ENCODE measurements around the gene THADA.

DNA sequence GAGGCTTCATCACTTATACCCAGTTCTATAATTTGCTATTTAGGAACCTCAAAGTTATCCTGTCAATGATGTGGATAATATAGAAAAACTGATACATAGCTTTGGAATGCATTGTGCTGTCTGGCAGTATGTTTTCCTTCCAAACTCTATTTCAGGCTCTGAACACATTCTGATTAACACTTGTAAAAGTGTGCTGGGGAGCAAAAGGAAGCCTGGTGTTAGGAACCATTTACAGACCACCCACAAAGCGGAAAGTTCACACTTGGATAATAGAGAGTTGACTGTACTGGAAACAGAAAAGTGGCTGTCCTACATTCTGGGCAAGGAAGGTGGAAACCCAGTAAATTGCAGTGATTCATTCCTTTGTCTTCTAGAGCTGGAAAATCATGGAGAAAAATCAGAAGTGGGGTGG, 254.9 kb downstream of the THADA start:
- no peak for TF ChIP-seq POLR2A (IDR thresholded peaks at IDR 0.05)
- TF ChIP-seq, protein P1, sequence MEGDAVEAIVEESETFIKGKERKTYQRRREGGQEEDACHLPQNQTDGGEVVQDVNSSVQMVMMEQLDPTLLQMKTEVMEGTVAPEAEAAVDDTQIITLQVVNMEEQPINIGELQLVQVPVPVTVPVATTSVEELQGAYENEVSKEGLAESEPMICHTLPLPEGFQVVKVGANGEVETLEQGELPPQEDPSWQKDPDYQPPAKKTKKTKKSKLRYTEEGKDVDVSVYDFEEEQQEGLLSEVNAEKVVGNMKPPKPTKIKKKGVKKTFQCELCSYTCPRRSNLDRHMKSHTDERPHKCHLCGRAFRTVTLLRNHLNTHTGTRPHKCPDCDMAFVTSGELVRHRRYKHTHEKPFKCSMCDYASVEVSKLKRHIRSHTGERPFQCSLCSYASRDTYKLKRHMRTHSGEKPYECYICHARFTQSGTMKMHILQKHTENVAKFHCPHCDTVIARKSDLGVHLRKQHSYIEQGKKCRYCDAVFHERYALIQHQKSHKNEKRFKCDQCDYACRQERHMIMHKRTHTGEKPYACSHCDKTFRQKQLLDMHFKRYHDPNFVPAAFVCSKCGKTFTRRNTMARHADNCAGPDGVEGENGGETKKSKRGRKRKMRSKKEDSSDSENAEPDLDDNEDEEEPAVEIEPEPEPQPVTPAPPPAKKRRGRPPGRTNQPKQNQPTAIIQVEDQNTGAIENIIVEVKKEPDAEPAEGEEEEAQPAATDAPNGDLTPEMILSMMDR (IDR thresholded peaks at IDR 0.05), result no peak

All from thyroid gland (tissue), 4 donors.